Stimulated activated CD8-positive, alpha-beta memory T cell treated with anti-CD3 and anti-CD28 coated beads, Interleukin-15, amount 100 ng/mL, for 48 hours (primary cell): ENCODE data around the gene CYP46A1.

Source experiments
- DNase-seq, 2 donors: peaks; one replicate each; pipeline ENCODE4 v3.0.0-alpha.2; 2020; ENCODE audit warnings: low read depth in 2 of 2

Gene CYP46A1

GRCh38 chr14:99713972-99714371 lies 29.9 kb downstream of the CYP46A1 start:
- DNase-seq = no peak

DNA sequence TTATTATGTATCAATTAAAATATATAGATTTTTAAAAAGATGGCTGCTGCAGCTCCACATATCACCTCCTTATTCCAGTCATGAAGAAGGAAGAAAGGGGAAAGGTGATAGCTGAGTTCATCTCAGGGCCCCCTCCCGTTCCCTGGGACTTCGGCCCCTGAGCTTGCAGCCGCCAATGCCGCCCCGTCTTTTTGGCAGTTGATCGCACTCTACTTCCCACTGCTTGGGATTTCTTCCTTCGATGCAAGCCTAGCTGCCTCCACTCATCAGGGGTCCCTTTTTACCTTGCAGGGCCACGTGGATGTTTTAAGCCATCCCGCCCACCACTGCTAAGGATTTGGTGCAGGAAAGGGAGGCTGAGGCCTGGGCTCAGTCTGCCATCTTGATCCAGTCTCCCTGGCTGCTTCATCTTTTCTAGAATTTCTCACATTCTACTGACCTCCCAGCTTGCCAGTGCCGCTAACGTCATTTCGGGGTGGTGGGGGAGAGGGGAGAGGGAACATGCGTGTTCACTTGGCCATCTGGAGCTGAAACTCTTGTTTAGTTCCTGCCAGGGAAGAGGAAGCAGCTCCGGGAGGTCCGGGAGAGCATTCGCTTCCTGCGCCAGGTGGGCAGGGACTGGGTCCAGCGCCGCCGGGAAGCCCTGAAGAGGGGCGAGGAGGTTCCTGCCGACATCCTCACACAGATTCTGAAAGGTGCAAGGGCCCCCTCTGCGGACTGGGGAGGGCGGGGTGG lies 31.3 kb downstream of the CYP46A1 start:
- no peak for DNase-seq

GRCh38 chr14:99716091-99716849 lies 32.2 kb downstream of the CYP46A1 start:
- DNase-seq = no peak

- DNase-seq = no peak
Measured at GRCh38 chr14:99716850-99717681, 33.0 kb downstream of the CYP46A1 start.

DNA sequence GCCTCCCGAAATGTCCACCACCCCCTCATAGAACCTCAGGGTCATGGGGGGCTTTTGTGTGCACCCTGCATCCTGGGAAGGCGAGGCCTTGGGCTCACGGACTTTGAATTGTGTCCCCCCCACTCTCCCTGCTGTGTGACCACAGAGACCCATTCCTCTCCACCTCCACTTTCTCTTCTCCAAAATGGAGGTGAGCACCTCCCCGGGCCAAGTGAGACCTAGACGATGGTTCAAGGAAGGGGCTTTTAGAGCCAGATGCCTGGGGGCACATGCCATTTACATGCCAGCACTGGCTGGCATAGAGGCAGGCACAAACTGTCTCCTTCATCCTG lies 33.5 kb downstream of the CYP46A1 start:
- no peak for DNase-seq

DNA sequence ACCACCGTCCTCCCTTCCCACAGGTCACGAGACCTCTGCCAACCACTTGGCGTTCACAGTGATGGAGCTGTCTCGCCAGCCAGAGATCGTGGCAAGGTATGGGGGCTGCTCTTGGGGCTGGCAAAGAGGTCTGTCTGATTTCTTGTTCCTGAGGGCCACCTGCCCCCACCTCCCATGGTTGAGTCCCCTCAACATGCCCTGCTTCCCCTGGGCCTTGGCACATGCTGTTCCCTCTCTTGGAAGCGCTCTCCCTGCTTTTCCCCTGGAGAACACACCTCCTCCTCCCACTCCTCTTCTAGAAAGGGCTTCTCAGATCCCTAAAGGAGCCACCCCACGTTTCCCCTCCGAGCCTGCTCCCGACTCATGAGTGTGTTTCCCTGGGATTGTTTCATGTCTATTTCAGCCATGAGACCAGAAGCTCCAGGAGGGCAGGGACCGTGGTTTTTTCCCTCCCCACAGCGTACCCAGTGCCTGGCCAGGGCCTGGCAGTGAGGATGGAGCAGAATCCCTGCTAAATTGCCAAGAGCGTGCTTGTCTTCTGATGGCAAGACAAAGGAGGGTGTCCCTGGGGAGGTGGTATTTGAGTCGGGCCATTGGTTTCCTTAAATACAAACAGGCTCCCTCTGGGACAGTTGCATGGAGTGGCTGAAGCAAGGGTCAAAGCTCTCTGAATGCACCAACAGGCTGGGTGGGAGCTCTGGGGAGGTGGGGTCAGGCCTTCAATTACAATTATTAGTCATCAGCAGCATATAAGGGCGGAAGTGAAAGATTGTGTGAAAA lies 34.1 kb downstream of the CYP46A1 start:
- no peak for DNase-seq

- DNase-seq = no peak
Measured at GRCh38 chr14:99718811-99719192, 34.7 kb downstream of the CYP46A1 start.

DNA sequence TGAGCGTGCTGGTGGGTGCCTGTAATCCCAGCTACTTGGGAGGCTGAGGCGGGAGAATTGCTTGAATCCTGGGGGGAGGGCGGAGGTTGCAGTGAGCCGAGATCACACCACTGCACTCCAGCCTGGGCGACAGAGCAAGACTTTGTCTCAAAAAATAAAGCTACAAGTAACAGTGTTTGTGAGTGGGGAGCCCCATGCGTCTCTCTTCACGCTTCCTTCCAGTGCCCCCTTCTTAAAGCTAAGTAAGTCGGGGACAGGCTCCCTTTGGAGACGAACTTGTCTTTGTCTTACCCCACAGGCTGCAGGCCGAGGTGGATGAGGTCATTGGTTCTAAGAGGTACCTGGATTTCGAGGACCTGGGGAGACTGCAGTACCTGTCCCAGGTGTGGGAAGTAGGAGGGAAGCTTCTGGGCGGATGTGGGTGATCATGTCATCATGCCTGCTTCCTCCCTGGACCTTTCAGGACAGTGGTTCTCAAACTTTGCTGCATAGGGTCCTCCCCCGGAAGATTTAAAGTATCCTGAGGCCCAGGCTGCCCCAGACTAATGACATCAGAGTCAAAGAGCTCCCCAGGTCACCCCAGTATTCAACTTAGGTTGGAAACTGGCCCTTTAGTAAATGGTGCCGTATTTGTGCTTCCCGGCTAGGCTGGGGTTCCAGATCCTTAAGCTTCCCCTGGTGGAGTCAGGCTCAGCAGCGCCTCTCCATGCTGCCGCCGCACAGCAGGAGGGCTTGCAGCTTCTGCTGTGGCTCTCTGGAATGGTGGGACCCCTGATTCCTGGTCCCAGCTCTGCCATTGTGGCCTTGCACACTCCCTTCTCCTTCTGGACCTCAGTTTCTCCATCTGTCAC lies 37.1 kb downstream of the CYP46A1 start:
- DNase-seq = no peak

- no peak for DNase-seq
Measured at GRCh38 chr14:99721792-99722516, 37.9 kb downstream of the CYP46A1 start.

DNA sequence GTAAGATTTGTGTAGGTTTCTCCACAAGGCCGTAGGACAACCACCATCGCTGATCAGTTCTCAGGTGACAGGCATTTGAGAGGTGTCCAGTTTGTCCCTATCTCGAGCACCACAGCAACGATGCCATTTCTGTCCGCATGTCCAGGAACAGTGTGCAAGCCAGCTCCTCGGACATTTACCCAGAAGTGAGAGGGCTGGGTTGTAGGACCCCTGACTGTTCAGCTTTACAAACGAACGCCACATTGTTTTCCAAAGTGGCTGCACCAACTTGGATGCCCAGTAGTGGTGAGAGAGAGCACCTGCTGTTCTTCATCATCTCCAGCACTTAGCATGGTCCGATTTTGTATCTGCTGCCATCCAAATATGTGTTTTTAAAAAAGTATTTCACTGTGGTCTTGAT lies 38.6 kb downstream of the CYP46A1 start:
- DNase-seq = no peak

GRCh38 chr14:99724196-99724891 lies 40.2 kb downstream of the CYP46A1 start:
- no peak for DNase-seq

- DNase-seq = no peak
Measured at GRCh38 chr14:99724939-99725773, 41.1 kb downstream of the CYP46A1 start.

- DNase-seq = no peak
Measured at GRCh38 chr14:99725774-99726537, 41.9 kb downstream of the CYP46A1 start.

DNA sequence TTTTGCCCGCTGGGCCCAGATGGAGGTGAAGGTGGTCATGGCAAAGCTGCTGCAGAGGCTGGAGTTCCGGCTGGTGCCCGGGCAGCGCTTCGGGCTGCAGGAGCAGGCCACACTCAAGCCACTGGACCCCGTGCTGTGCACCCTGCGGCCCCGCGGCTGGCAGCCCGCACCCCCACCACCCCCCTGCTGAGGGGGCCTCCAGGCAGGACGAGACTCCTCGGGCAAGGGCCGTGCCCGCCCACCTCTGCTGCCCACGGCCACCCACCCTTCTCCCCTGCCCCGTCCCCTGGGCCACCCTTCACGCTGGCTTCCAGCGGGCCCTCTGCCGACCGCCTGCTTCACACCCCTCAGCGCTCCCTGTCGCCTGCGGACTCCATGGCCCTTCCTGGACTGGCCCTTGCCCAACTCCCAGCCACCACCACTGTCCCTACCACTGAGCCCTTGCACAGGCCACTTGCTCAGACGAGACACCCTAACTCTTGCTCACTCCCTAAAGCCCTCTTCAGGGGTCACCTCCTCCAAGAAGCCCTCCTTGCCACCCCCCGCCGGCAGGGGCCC lies 42.5 kb downstream of the CYP46A1 start:
- DNase-seq = no peak

DNA sequence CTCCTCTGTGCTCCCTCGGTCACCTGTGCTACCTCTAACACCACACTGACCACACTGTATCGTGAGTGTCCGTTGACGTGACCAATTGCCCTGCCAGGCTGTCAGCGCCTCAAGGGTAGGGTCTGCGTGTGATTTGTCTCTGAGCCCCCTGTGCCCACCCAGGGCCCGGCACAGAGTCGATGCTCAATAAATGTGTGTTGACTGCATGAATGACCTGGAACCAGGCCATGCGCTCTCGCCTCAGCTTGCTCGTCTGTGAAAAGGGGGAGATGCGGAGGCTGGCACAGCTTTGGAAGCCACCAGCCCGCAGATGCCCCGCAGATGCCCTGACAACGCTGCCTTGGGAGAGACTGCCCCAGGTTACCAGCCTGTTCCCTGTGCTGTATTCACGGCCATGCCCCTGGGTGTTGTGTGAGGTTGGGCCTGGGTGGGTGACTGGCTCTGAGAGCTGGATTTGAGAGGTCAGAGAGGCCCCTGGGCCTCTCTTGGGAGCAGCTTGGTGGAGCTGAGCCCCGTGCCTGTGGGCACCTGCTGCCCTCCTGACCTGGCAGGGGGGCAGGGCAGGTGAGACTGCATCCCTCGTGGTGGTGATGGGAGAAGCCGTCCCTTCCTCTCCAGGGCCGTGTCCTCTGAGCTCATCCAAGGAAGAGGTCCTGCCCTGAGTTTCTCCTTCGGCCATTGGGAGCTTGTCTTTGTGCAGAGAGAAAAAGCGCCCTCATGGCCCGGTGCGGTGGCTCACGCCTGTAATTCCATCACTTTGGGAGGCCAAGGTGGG lies 43.2 kb downstream of the CYP46A1 start:
- no peak for DNase-seq

GRCh38 chr14:99728231-99728920 lies 44.3 kb downstream of the CYP46A1 start:
- DNase-seq = no peak
